ENCODE data around the gene SMIM44.

Gene SMIM44

GRCh38 chr19:3433805-3434540 is 49.3 kb downstream of the SMIM44 start:
- no peak for DNase-seq

GRCh38 chr19:3433313-3433712 is 49.9 kb downstream of the SMIM44 start:
- no peak for DNase-seq

Measured in CD4-positive, alpha-beta T cell treated with Interleukin-1 beta for 1 hour (primary cell).